Ovary (tissue), 3 donors: ENCODE data around the gene CRHR2.

Source experiments
- CTCF ChIP-seq, 3 donors: fragments of 450-650 bp in 2 of 3; fragments of 200-600 bp in 1 of 3; IDR thresholded peaks; one replicate each; pipeline versions ENCODE4 v1.5.1 to v1.8.0; 2016 to 2022; ENCODE audit warnings: antibody characterized with exemption in 3 of 3, mild to moderate bottlenecking in 1 of 3
- EP300 ChIP-seq: sonication (generic); formaldehyde crosslinking; IDR thresholded peaks from one replicate; pipeline ENCODE4 v1.6.1; 2017; ENCODE audit warnings: antibody characterized with exemption
- POLR2A ChIP-seq: fragments of 450-650 bp; IDR thresholded peaks from one replicate; pipeline ENCODE4 v1.6.1; 2017; ENCODE audit warnings: antibody characterized with exemption, mild to moderate bottlenecking, moderate library complexity
- donor health status: DM: no; HTN: no; CAD: no.

GRCh38 chr7:30658479-30659074, 23.7 kb downstream of the CRHR2 start:
- TF ChIP-seq CTCF (IDR thresholded peaks at IDR 0.05) (no peak), POLR2A (no peak), EP300 (no peak)
